ENCODE measurements around the gene RNFT2. TPM values are rescaled to one million over a fixed set of nuclear protein-coding genes. Genes with fewer than 3 reads are reported as not detected.

Gene RNFT2, protein sequence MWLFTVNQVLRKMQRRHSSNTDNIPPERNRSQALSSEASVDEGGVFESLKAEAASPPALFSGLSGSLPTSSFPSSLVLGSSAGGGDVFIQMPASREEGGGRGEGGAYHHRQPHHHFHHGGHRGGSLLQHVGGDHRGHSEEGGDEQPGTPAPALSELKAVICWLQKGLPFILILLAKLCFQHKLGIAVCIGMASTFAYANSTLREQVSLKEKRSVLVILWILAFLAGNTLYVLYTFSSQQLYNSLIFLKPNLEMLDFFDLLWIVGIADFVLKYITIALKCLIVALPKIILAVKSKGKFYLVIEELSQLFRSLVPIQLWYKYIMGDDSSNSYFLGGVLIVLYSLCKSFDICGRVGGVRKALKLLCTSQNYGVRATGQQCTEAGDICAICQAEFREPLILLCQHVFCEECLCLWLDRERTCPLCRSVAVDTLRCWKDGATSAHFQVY
- 4.1 and 4.7 TPM in 2 replicates for total RNA-seq

DNA sequence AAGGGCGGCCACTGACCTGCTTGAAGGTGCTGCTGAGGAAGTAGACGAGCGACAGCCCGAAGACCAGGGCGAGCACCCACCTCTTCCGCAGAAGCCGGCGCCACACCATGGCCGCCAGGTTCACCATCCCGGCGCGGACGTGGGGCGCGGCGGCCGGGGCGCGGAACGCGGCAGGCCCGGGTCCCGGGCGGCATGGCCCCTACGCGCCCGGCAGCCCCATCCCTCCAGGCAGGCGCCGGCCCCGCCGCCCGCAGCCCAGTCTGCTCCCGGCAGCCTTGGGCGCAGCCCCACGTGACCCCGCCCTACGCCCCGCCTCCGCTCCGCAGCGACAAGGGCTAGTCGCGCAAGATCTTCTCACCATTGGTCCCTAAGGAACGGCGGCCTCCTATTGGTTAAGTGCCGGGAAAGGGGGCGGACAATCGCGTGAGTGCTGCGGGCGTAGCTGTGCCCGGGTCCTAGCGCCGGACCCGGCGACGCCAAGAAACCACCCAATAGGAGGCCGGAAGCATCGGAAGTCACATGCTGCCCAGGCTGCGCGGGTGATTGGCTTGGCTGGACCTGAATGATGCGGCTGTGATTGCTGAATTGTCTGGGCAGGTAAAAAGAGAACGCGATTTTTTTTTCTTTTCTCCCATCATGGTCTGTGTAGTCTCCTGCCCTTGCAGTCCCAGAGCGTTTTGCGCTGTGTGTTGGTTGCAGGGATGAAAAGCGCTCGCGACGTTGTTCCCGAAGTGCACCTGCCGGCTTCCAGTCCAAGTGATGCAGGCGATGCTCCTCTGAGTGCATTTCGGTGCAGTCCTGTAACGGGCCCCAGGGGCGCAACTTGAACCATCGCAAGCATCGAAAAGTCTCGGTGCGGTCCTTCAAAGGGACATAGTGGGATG lies at the start of gene RNFT2, which contains the start of gene SPRING1:
RNFT2 (plus strand) TSS at position 542 of the 884 bp plus-strand sequence. CDS start 2,183 bp downstream, outside the sequence.
SPRING1 (minus strand) TSS at position 296 of the 884 bp plus-strand sequence; CDS start at position 127, 169 bp downstream.

DNA sequence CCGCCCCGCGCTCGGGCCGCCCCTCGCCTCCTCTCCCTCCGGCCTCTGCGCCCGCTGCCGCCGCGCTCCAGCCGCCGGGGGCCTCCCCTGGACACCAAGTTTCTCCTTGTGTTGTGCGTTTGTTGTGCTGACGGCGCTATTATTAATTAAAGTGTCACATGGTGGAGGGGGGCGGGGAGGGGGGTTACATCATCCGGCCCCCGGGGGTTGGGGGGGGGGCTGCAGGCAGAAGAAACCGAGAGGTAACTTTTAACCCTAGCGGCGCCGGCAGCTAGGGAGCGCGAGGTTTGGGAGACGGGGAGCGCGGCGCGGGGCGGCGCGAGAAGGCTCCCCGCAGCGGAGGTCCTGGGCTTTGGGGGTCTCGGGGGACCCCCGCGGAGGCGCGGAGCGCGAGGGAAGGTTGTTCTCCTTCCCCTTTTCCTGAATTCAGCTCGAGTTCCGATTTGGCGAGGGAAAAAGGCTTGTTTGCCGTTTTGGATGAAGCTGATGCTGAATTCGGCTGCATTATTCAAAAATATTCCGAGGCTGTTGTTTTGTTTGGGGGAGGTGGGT lies 143.3 kb downstream of the RNFT2 start, which contains the start of gene HRK:
HRK (minus strand) TSS at position 117 of the 552 bp plus-strand sequence. CDS start 134 bp downstream, outside the sequence.

Other genes with a start within 250 kb of the RNFT2 start
- 0.53 and 1.1 TPM in 2 replicates for gene MAP1LC3B2, start 178.9 kb upstream of the RNFT2 start, total RNA-seq
- gene SPRING1, start 246 bp upstream of the RNFT2 start, total RNA-seq, result 16.6 and 17.6 TPM in 2 replicates
- gene HRK, start 143.1 kb downstream of the RNFT2 start, total RNA-seq, result under 0.01 TPM in 2 replicates
- 14.3 and 15.6 TPM in 2 replicates for gene FBXW8, start 172.6 kb downstream of the RNFT2 start, total RNA-seq

Data from aortic smooth muscle cell (primary cell).